HG03565 (cell line): ENCODE data around the gene ERC1.
"Not testable (repeated sequence)": the region's sequence is repeated elsewhere in the genome, so short reads cannot be mapped to it uniquely, and the experiment has no call there.

Experiments used
- ATAC-seq: cut with Tn5 transposase; IDR thresholded peaks from one replicate; pipeline ENCODE4 v1.9.1; 2021; ENCODE audit warnings: mild to moderate bottlenecking, moderate library complexity; ENCODE audit not compliant: unreplicated experiment

Gene ERC1

DNA sequence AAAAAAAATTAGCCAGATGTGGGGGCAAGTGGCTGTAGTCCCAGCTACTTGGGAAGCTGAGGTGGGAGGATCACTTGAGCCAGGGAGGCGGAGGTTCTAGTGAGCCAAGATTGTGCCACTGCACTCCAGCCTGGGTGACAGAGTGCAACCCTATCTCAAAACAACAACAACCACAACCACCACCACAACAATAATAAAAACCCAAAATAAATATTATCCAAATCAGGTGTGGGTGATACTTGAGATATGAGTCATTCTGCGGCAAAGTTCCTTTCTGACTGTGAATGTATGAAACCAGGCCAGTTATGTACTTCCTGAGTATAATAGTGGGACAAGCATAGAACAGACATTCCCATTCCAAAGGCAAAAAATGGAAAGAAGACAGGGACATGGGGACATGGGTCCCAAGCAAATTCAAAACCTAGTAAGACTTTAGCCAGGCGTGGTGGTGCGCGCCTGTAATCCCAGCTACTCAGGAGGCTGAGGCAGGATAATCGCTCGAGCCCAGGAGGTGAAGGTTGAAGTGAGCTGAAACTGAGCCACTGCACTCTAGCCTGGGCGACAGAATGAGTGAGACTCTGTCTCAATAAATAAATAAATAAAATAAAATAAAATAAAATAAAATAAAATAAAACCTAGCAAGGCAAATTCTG is 9.7 kb upstream of the ERC1 start:
- no peak for ATAC-seq

DNA sequence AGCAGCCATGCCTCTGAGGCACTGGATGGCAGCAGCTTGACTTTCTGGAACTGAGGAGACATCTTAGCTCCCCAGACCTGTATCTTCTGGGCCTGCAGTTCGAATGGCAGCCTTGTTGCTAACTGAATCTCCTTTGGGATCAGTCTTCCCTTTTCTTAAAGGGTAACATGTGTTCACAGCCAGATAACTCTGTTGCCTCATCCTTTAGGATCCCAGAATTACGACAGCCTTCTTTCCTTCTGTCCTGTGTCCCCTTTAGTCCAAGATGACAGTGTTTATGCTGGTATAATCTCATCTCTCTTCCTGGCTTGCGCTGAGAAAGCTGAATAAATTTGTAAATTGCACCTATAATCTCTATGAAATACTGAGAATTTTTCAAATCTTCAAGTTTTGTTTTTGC is 9.1 kb upstream of the ERC1 start:
- ATAC-seq: no peak

GRCh38 chr12:988646-989045 is 2.4 kb upstream of the ERC1 start:
- no peak for ATAC-seq

- ATAC-seq: no peak
Observed at GRCh38 chr12:989051-989450, 2.0 kb upstream of the ERC1 start.

GRCh38 chr12:989751-990660 is 1.0 kb upstream of the ERC1 start:
- ATAC-seq: no peak

GRCh38 chr12:991350-992333 is 619 bp downstream of the ERC1 start:
- ATAC-seq: peak; percentile 27

- no peak for ATAC-seq
Observed at GRCh38 chr12:992647-993046, 1.6 kb downstream of the ERC1 start.

- no peak for ATAC-seq
Observed at GRCh38 chr12:996881-997280, 5.9 kb downstream of the ERC1 start.

DNA sequence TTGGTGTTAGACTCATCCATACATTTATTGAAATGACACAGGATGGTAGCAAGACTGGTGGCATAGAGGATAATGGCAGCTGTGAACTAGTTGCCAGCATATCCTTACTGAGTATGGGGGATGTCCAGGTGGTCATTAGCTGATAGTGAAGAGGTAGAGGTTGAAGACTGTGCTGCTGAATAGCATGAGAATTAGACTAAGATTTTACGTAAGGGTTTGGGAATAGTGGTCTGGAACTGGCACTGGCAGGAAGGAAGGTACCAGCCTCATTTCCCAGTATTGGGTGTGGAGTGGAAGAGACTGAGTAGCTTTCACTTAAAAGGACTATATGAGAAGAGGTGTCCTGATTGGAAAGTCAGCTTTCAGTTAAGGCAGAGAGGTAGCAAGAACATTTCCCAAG is 6.5 kb downstream of the ERC1 start:
- no peak for ATAC-seq

DNA sequence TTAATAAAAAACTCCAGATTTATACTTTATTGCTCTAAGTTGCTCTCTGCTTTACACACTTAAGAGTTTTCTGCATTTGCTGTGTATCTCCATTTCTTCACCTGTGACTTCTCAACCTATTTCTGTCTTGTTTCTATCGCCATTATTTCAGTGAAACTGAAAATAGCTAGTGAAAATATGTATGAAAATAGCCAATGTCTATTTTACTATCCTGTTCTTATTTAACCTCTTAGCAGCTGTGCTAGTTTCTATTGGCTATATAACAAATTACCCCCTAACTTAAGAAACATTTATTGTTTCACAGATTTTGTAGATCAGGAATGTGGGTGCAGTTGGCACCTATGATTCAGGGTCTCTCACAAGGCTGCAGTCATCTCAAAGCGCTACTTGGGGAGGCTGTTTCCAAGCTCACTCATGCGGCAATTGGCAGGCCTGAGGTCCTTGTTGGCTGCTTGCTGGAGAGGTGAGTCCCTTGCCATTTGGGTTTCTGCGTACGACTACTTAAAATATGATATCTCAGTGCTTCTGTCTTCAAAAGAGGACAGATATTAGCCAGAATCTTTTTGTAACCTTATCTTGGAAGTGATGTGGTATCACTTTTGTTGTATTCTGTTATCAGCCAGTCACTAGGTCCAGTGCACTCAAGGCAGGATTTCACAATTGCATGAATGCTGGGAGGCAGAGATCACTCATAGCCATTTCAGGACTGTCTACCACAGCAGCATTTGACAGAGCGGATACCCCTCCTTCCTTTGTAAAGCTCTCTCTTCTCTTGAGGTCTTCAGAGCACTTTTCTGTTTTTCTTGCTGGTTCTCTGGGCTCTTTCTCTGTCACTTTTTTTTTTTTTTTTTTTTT is 7.2 kb downstream of the ERC1 start:
- ATAC-seq: no peak

GRCh38 chr12:999736-1000135 is 8.7 kb downstream of the ERC1 start:
- ATAC-seq: not testable (repeated sequence)

DNA sequence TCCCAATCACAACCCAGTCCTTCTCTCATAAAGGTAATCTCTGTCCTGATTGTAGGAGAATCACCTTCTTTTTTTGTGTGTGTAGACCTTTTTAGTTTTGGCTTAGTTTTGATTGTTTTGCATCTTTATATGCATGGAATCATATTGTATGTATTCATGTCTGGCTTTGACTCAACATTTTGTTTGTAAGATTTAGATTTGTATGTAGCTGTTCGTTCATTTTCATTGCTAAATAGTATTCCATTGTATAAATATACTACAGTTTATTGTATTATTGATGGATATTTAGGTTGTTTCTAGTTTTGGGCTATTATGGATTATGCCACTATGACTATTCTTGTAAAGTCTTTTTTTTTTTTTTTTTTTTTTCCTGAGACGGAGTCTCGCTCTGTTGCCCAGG is 10.5 kb downstream of the ERC1 start:
- no peak for ATAC-seq

DNA sequence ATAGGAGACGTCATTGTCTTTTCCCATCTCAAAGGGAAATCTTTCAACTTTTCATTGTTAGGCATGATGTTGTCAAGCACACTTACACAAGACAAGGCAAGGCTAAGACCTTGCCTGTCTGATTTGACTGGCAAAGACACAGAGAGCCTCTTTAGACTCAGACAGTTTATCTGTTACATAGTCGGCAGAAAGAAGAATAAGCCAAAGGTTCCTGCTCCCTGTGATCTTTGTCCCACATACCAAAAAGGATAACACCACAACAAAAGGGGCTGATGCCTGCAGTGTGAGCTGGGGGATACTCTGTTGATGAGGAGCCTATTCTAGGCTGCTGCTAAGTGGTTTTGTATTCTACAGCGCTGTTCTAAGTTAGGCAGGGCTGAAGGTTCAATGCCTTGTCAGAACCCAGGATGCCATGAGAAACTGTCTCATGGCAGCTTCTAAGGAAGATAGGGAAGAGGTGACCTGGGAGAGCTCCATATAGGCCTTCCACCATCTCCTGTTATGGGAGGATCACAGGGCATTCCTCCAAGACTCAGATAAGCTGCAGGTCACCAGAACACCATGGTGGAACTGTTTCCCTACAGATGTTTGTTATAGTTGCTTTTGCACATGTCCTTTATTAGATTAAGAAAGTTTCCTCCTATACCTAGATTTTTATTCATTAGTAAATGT is 12.7 kb downstream of the ERC1 start:
- no peak for ATAC-seq

GRCh38 chr12:1006255-1006654 is 15.2 kb downstream of the ERC1 start:
- no peak for ATAC-seq

- ATAC-seq: no peak
Observed at GRCh38 chr12:1007276-1007675, 16.3 kb downstream of the ERC1 start.

DNA sequence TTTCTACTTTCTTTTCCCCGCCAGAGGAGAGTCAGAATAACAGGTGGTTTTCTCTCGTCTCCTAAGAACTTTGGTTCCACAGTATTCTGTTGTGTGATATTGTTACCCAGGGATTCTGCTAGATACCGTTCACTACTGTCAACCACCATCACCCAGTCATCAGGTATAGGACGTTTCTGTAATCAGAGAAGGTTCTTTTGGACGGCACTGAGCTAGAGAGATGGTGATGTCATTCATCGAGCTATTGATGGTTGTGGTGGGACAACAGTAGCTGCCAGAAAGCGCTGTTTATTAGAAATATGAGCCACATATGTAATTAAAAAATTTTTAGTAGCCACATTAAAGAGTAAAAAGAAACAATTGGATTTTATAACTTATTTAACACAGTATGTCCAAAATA is 17.0 kb downstream of the ERC1 start:
- no peak for ATAC-seq

- no peak for ATAC-seq
Observed at GRCh38 chr12:1011091-1011490, 20.1 kb downstream of the ERC1 start.

DNA sequence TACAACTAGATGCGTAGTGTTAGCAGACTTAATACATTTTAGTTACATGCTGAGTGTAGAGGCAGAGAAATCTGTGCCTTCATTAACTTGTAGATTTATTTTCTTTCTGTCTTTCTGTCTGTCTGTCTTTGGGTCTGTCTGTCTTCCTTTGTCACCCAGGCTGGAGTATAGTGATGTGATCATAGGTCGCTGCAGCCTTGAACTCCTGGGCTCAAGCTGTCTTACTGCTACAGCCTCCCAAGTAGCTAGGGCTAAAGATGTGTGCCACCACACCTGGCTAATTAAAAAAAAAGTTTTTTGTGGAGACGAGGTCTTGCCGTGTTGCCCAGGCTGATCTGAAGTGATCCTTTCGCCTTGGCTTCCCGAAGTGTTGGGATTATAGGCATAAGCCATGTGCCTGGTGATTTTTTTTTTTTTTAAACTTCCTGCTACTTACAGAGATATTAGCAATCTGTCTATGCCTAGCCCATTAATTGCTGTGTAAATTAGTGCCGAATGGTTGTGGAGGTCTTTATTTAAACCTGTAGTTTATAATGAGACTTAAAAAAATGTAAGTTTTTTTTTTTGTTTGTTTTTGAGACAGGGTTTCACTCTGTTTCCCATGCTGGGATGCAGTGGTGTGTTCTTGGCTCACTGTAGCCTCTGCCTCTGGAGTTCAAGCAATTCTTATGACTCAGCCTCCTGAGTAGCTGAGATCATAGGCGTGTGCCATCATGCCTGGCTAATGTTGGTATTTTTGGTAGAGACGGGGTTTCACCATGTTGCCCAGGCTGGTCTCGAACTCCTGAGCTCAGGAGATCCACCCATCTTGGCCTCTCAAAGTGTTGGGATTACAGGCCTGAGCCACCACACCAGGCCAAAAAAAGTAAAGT is 22.8 kb downstream of the ERC1 start:
- ATAC-seq: no peak

DNA sequence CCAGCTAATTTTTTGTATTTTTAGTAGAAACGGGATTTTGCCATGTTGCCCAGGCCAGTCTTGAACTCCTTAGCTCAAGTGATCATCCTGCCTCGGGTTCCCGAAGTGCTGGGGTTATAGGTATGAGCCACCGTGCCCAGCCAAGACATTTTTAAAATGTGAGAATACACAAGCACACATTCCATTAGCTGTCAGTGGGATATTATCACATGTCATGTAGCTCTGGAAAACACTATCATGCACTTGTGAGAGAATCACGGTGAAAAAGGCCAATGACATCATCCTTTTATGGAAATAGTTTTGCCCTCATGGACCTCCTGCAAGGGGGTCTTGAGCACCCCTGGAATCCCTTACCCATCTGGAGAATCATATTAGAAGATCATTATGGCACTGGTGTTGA is 28.3 kb downstream of the ERC1 start:
- ATAC-seq: no peak
